Sciatic nerve (tissue), 2 donors: Measurements from ENCODE around the gene NATD1. TPM values are rescaled to one million over a fixed set of nuclear protein-coding genes. Genes with fewer than 3 reads are reported as not detected.

Source experiments
- ATAC-seq: fragments of 200-7000 bp; cut with Tn5 transposase; one replicate; pipeline ENCODE4 v1.9.1; 2020; ENCODE audit warnings: mild to moderate bottlenecking, moderate library complexity
- DNase-seq: peaks from one replicate; pipeline ENCODE4 v3.0.0-alpha.2; 2020; ENCODE audit warnings: low spot score
- intact Hi-C: fragments of 100-400 bp; cut with DNase I; formaldehyde crosslinking; loops from one replicate; pipeline ENCODE4 v1.14.2; 2022
- total RNA-seq: library from RNA; stranded (reverse); fragmentation: NEBNext Ultra II Directional; extraction: Animal tissue kit (Norgen Biotek cat#: 25700); gene quantifications from one replicate; pipeline ENCODE4 v1.2.1, GENCODE V29; 2021
- donor health status: DM: no; HTN: no; CAD: no.
- donor health status: DM: no; HTN: no; CAD: no.

The NATD1 gene
- total RNA-seq, 1 donor from 2014 or later: 9.3 TPM

- DNase-seq (no peak), ATAC-seq (no peak)
- intact Hi-C loops: loop anchor here (10.0 kb wide), 1 partner anchor 64 kb away; the partner anchor contains the start of gene TMEM11
Measured at GRCh38 chr17:21278450-21279197, 25.4 kb upstream of the NATD1 start.

- intact Hi-C loops: loop anchor here (10.0 kb wide), 1 partner anchor 63 kb away; the partner anchor contains the start of gene TMEM11
- DNase-seq (no peak), ATAC-seq (no peak)
Measured at GRCh38 chr17:21277332-21277731, 24.1 kb upstream of the NATD1 start.

GRCh38 chr17:21276264-21276588 lies 23.0 kb upstream of the NATD1 start:
- ATAC-seq: no peak
- DNase-seq: no peak
- intact Hi-C loops: loop anchor here (10.0 kb wide), 1 partner anchor 61 kb away; the partner anchor contains the start of gene TMEM11

- DNase-seq: peak; percentile 98
Measured at GRCh38 chr17:21275579-21276263, 22.5 kb upstream of the NATD1 start.

GRCh38 chr17:21275047-21275578 lies 21.9 kb upstream of the NATD1 start:
- intact Hi-C loops: loop anchor here (10.0 kb wide), 1 partner anchor 60 kb away; the partner anchor contains the start of gene TMEM11
- DNase-seq (no peak), ATAC-seq (no peak)

More at GRCh38 chr17:21275579-21276263, 22.5 kb upstream of the NATD1 start:
- intact Hi-C loops: loop anchor here (10.0 kb wide), 1 partner anchor 61 kb away; the partner anchor contains the start of gene TMEM11
- ATAC-seq: peak; percentile 98

- no peak for ATAC-seq
- no peak for DNase-seq
- intact Hi-C loops: loop anchor here (10.0 kb wide), 1 partner anchor 58 kb away; the partner anchor contains the start of gene TMEM11
Measured at GRCh38 chr17:21272881-21273792, 19.9 kb upstream of the NATD1 start.

GRCh38 chr17:21272250-21272649 lies 19.0 kb upstream of the NATD1 start:
- no peak for ATAC-seq
- intact Hi-C loops: loop anchor here (10.0 kb wide), 1 partner anchor 57 kb away; the partner anchor contains the start of gene TMEM11
- no peak for DNase-seq

- intact Hi-C loops: loop anchor here (10.0 kb wide), 1 partner anchor 57 kb away; the partner anchor contains the start of gene TMEM11
- no peak for DNase-seq
- no peak for ATAC-seq
Measured at GRCh38 chr17:21271454-21272183, 18.4 kb upstream of the NATD1 start.

GRCh38 chr17:21269394-21269793 lies 16.2 kb upstream of the NATD1 start:
- intact Hi-C loops: no loop called here
- no peak for ATAC-seq
- DNase-seq: no peak

GRCh38 chr17:21268596-21269188 lies 15.5 kb upstream of the NATD1 start:
- DNase-seq: no peak
- intact Hi-C loops: no loop called here
- no peak for ATAC-seq

GRCh38 chr17:21263376-21263775 lies 10.2 kb upstream of the NATD1 start:
- intact Hi-C loops: no loop called here
- ATAC-seq (no peak), DNase-seq (no peak)

- DNase-seq (no peak), ATAC-seq (no peak)
- intact Hi-C loops: no loop called here
Measured at GRCh38 chr17:21262259-21262993, 9.2 kb upstream of the NATD1 start.

- ATAC-seq: no peak
- intact Hi-C loops: no loop called here
Measured at GRCh38 chr17:21258593-21258992, 5.4 kb upstream of the NATD1 start.

GRCh38 chr17:21253646-21254441 lies 634 bp upstream of the NATD1 start:
- ATAC-seq (peak; percentile 14), DNase-seq (no peak)
- intact Hi-C loops: no loop called here

More at GRCh38 chr17:21258593-21258992, 5.4 kb upstream of the NATD1 start:
- DNase-seq: no peak

- intact Hi-C loops: no loop called here
- ATAC-seq: peak; percentile 2
- no peak for DNase-seq
Measured at GRCh38 chr17:21252289-21252795, 868 bp downstream of the NATD1 start.
